SK-N-MC (cell line): ENCODE results near the gene SSU72.
"Not testable (repeated sequence)": the region's sequence is repeated elsewhere in the genome, so short reads cannot be mapped to it uniquely, and the experiment has no call there.

Experiments used
- EZH2 ChIP-seq: fragments of 200-600 bp; sonication (generic); IDR thresholded peaks from one replicate; pipeline ENCODE4 v1.6.1; 2017; ENCODE audit warnings: antibody characterized with exemption
- POLR2AphosphoS5 ChIP-seq: IDR thresholded peaks from 2 replicates; pipeline ENCODE4 v1.6.1; 2012; ENCODE audit warnings: mild to moderate bottlenecking, low read depth, low read length, borderline replicate concordance

- TF ChIP-seq EZH2, POLR2AphosphoS5: not testable (repeated sequence)
Measured at GRCh38 chr1:1523651-1524050, 51.0 kb downstream of the SSU72 start.
